Suprapubic skin (tissue), 4 donors: ENCODE measurements around the gene RASSF5.

Experiments used
- CTCF ChIP-seq, 2 donors: fragments of 200-600 bp in 1 of 2; fragments of 450-650 bp in 1 of 2; sonication (generic) in 1 of 2; IDR thresholded peaks; one replicate each; pipeline ENCODE4 v1.5.1; 2016 to 2019; ENCODE audit warnings: antibody characterized with exemption in 2 of 2, mild to moderate bottlenecking in 1 of 2, moderate library complexity in 1 of 2
- POLR2A ChIP-seq, 2 donors: fragments of 450-650 bp; IDR thresholded peaks; one replicate each; pipeline ENCODE4 v1.6.1; 2017; ENCODE audit warnings: antibody characterized with exemption in 2 of 2, mild to moderate bottlenecking in 2 of 2, moderate library complexity in 2 of 2
- POLR2AphosphoS5 ChIP-seq, 3 donors: sonication (generic); formaldehyde crosslinking; IDR thresholded peaks; one replicate each; pipeline ENCODE4 v1.6.1; 2017; ENCODE audit warnings: antibody characterized with exemption in 3 of 3

GRCh38 chr1:206465951-206466350 lies 41.4 kb upstream of the RASSF5 start:
- no peak for TF ChIP-seq CTCF (IDR thresholded peaks at IDR 0.05)
- no peak for TF ChIP-seq POLR2AphosphoS5 (IDR thresholded peaks at IDR 0.05)
- TF ChIP-seq POLR2A (IDR thresholded peaks at IDR 0.05): no peak
